ENCODE measurements around the gene IL12RB1.

DNA sequence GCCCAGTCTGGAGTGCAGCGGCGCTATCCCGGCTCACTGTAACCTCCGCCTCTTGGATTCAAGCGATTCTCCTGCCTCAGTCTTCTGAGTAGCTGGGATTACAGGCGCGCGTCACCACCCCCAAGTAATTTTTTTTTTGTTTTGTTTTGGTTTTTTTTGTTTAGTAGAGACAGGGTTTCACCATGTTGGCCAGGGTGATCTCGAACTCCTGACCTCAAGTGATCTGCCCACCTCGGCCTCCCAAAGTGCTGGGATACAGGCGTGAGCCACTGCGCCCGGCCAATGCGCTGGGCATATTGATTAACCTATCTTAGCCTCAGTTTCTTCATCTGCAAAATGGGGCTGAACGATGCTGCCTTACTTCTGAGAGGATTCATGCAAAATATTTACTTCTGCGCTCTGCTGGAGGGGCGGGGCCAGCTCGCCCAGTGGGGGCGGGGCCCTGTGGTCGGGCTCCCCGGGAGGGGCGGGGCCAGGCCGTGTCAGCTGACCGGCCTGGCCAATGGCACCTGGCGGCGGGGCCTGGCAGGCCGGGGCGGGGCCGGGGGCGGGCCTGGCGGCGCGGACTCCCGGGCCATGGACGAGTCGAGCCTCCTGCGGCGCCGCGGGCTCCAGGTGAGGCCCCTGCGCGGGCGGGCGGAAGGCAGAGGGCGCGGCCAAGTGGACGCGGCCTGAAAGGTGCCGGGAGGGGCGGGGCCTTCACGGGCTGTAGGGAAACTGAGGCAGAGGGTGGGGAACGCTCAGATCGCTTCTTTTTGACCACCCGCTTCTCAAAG lies 10.7 kb upstream of the IL12RB1 start, which contains the start of gene MAST3:
- TF ChIP-seq, protein P1, sequence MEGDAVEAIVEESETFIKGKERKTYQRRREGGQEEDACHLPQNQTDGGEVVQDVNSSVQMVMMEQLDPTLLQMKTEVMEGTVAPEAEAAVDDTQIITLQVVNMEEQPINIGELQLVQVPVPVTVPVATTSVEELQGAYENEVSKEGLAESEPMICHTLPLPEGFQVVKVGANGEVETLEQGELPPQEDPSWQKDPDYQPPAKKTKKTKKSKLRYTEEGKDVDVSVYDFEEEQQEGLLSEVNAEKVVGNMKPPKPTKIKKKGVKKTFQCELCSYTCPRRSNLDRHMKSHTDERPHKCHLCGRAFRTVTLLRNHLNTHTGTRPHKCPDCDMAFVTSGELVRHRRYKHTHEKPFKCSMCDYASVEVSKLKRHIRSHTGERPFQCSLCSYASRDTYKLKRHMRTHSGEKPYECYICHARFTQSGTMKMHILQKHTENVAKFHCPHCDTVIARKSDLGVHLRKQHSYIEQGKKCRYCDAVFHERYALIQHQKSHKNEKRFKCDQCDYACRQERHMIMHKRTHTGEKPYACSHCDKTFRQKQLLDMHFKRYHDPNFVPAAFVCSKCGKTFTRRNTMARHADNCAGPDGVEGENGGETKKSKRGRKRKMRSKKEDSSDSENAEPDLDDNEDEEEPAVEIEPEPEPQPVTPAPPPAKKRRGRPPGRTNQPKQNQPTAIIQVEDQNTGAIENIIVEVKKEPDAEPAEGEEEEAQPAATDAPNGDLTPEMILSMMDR (IDR thresholded peaks at IDR 0.05; ENCODE audit: low read depth, low read length): peak; percentile 12; the same call in 1 of the 2 replicates
- no peak for TF ChIP-seq EZH2phosphoT487 (IDR thresholded peaks at IDR 0.05; ENCODE audit: low read depth)

Measured in OCI-LY3 (cell line).